HCT116 (cell line): ENCODE measurements around the gene ZNF48. TPM values are rescaled to one million over a fixed set of nuclear protein-coding genes. Genes with fewer than 3 reads are reported as not detected.

Source experiments
- ATAC-seq: fragments of 200-7000 bp; cut with Tn5 transposase; 2 replicates; pipeline ENCODE4 v1.9.1; 2020; ENCODE audit warnings: mild to moderate bottlenecking, moderate library complexity
- BruUV-seq: library from RNA; stranded (reverse); fragments of 400-500 nt; replicated peaks from 2 replicates; lab custom pipeline; 2021; lab: Mats Ljungman, UMichigan
- CTCF ChIA-PET: fragments of 300-600 bp; sonication (Branson Sonifier 250); formaldehyde crosslinking; loops from one replicate; lab custom pipeline; 2021; ENCODE audit warnings: antibody characterized with exemption; lab: Charles Lee
- POLR2A ChIA-PET: fragments of 300-600, 350-600 bp; sonication (Branson Sonifier 250); formaldehyde crosslinking; loops from one replicate; lab custom pipeline; 2021; ENCODE audit warnings: antibody characterized with exemption; lab: Charles Lee
- RAD21 ChIA-PET, 2 experiments: fragments of 300-600 bp; sonication (Branson Sonifier 250); formaldehyde crosslinking; loops; one replicate each; lab custom pipeline; 2023; ENCODE audit warnings: low total read pairs in 2 of 2; ENCODE audit not compliant: uncharacterized antibody in 2 of 2, unreplicated experiment in 2 of 2, low non-redundant PET in 1 of 2; lab: Charles Lee
- DNase-seq: peaks from one replicate; pipeline ENCODE4 v3.0.0-alpha.2; 2010; ENCODE audit warnings: low read depth, low spot score
- H2AFZ ChIP-seq: fragments of 200-600 bp; shearing (Covaris generic), sonication (generic); 2 replicates; pipeline ENCODE4 v1.6.1; 2017; ENCODE audit warnings: low read depth, mixed run types, mixed read lengths, antibody characterized with exemption, low read length; ENCODE audit not compliant: poor library complexity, severe bottlenecking
- H3K27ac ChIP-seq: 2 replicates; pipeline ENCODE4 v1.5.1; 2012; ENCODE audit warnings: low read depth, low read length
- H3K27me3 ChIP-seq: fragments of 200-600 bp; sonication (generic); 2 replicates; pipeline ENCODE4 v1.6.1; 2016; ENCODE audit warnings: mixed run types, low read length, mixed read lengths; ENCODE audit not compliant: insufficient read depth
- H3K36me3 ChIP-seq, 2 experiments: fragments of 200-500 bp in 1 of 2; fragments of 200-600 bp in 1 of 2; sonication (Bioruptor generic) in 1 of 2; sonication (generic) in 1 of 2; 2 replicates each; pipeline versions ENCODE4 v1.5.1 to v1.6.1; 2014 to 2016; ENCODE audit warnings: low read length in 2 of 2, inconsistent platforms in 1 of 2, mixed read lengths in 1 of 2, mixed run types in 1 of 2; ENCODE audit not compliant: insufficient read depth in 2 of 2, control insufficient read depth in 1 of 2
- H3K4me1 ChIP-seq, 2 experiments: fragments of 200-600 bp in 1 of 2; sonication (generic) in 1 of 2; 2 replicates each; pipeline versions ENCODE4 v1.5.1 to v1.6.1; 2012 to 2017; ENCODE audit warnings: low read length in 2 of 2, inconsistent platforms in 1 of 2, mild to moderate bottlenecking in 1 of 2, mixed read lengths in 1 of 2, mixed run types in 1 of 2, moderate library complexity in 1 of 2; ENCODE audit not compliant: insufficient read depth in 2 of 2, control insufficient read depth in 1 of 2
- H3K4me2 ChIP-seq: fragments of 200-600 bp; sonication (generic); 2 replicates; pipeline ENCODE4 v1.6.1; 2017; ENCODE audit warnings: mixed run types, low read length, mixed read lengths
- H3K4me3 ChIP-seq, 2 experiments: fragments of 200-600 bp in 1 of 2; sonication (generic) in 1 of 2; replicated peaks in 1 of 2; 2 replicates each; pipeline ENCODE4 v1.5.1; 2011 to 2016; ENCODE audit warnings: low read length in 2 of 2, control low read depth in 1 of 2, low read depth in 1 of 2, mild to moderate bottlenecking in 1 of 2, mixed read lengths in 1 of 2, mixed run types in 1 of 2
- H3K79me2 ChIP-seq: fragments of 200-600 bp; sonication (generic); 2 replicates; pipeline ENCODE4 v1.6.1; 2017; ENCODE audit warnings: mild to moderate bottlenecking, mixed run types, low read length, moderate library complexity, mixed read lengths; ENCODE audit not compliant: insufficient read depth
- H3K9ac ChIP-seq: fragments of 200-600 bp; sonication (generic); 2 replicates; pipeline ENCODE4 v1.6.1; 2016; ENCODE audit warnings: low read length, mixed read lengths
- H3K9me2 ChIP-seq: fragments of 200-600 bp; sonication (generic), shearing (Covaris generic); 2 replicates; pipeline ENCODE4 v1.6.1; 2017; ENCODE audit warnings: mixed run types, mild to moderate bottlenecking, moderate library complexity; ENCODE audit not compliant: insufficient read depth
- H3K9me3 ChIP-seq, 2 experiments: fragments of 200-500 bp in 1 of 2; fragments of 200-600 bp in 1 of 2; sonication (Bioruptor generic) in 1 of 2; sonication (generic) in 1 of 2; 2 replicates each; pipeline ENCODE4 v1.6.1; 2014 to 2017; ENCODE audit warnings: low read length in 2 of 2, mixed read lengths in 2 of 2, inconsistent platforms in 1 of 2, low read depth in 1 of 2, mild to moderate bottlenecking in 1 of 2, mixed run types in 1 of 2, moderate library complexity in 1 of 2; ENCODE audit not compliant: control insufficient read depth in 1 of 2, insufficient read depth in 1 of 2
- H4K20me1 ChIP-seq: fragments of 200-600 bp; sonication (generic), shearing (Covaris generic); 2 replicates; pipeline ENCODE4 v1.6.1; 2017; ENCODE audit warnings: mixed run types, mild to moderate bottlenecking, moderate library complexity; ENCODE audit not compliant: insufficient read depth
- CEBPB ChIP-seq: IDR thresholded peaks from 2 replicates; pipeline ENCODE4 v1.6.1; 2012; ENCODE audit warnings: low read depth
- EGR1 ChIP-seq: IDR thresholded peaks from 2 replicates; pipeline ENCODE4 v1.6.1; 2012; ENCODE audit warnings: low read depth
- FOSL1 ChIP-seq: IDR thresholded peaks from 2 replicates; pipeline ENCODE4 v1.6.1; 2012; ENCODE audit warnings: low read depth
- POLR2A ChIP-seq: IDR thresholded peaks from 2 replicates; pipeline ENCODE4 v1.7.0; 2011; ENCODE audit warnings: borderline replicate concordance; ENCODE audit not compliant: insufficient read depth, insufficient read length; ENCODE audit errors: extremely low read depth
- SP1 ChIP-seq: IDR thresholded peaks from 2 replicates; pipeline ENCODE4 v1.6.1; 2012; ENCODE audit warnings: low read depth
- TCF7L2 ChIP-seq: IDR thresholded peaks from 2 replicates; pipeline ENCODE4 v1.7.0; 2011; ENCODE audit warnings: borderline replicate concordance, inconsistent platforms; ENCODE audit not compliant: insufficient read depth, insufficient read length; ENCODE audit errors: extremely low read depth
- intact Hi-C: fragments of 100-400 bp; cut with micrococcal nuclease; formaldehyde crosslinking; loops from 2 replicates; pipeline ENCODE4 v1.10.0; 2022
- total RNA-seq: library from RNA; stranded (reverse); gene quantifications from one replicate; pipeline ENCODE4 v1.2.1, GENCODE V29; 2021; ENCODE audit not compliant: unreplicated experiment
- TF ChIP-seq, protein P1 (sequence below): IDR thresholded peaks from 2 replicates; pipeline ENCODE4 v1.6.1; 2012
- TF ChIP-seq, protein P2 (sequence below): IDR thresholded peaks from 2 replicates; pipeline ENCODE4 v1.6.1; 2012; ENCODE audit warnings: low read depth
- TF ChIP-seq, protein P3 (sequence below): IDR thresholded peaks from 2 replicates; pipeline ENCODE4 v1.6.1; 2011; ENCODE audit warnings: mild to moderate bottlenecking, low read length, moderate library complexity; ENCODE audit not compliant: insufficient replicate concordance; ENCODE audit errors: extremely low read depth

ZNF48 gene
- total RNA-seq, 1 experiment from 2014 or later: 17.9 TPM

DNA sequence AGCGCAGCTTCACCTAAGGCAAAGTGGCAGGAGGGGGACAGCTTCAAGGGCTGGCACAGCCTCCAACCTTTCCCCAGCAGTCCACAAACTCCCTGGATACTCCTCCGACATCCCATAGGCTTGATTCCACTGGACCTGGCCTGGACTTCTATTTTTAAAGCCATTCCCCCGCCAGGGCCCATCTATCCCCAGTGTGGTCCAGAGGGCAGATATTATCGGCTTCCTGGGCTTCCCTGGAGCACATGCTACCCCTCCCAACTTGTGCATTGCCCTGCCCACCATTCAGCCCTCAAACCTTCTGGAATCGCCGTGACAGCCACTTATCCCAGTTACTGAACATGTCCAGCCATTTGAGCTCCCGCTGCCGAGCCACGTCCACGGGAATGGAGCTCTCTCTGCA is 30.0 kb upstream of the ZNF48 start:
- TF ChIP-seq, protein P1, sequence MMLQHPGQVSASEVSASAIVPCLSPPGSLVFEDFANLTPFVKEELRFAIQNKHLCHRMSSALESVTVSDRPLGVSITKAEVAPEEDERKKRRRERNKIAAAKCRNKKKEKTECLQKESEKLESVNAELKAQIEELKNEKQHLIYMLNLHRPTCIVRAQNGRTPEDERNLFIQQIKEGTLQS: no peak
- no peak for TF ChIP-seq EGR1
- no peak for TF ChIP-seq SP1
- TF ChIP-seq FOSL1: no peak
- no peak for TF ChIP-seq CEBPB
- TF ChIP-seq, protein P2, sequence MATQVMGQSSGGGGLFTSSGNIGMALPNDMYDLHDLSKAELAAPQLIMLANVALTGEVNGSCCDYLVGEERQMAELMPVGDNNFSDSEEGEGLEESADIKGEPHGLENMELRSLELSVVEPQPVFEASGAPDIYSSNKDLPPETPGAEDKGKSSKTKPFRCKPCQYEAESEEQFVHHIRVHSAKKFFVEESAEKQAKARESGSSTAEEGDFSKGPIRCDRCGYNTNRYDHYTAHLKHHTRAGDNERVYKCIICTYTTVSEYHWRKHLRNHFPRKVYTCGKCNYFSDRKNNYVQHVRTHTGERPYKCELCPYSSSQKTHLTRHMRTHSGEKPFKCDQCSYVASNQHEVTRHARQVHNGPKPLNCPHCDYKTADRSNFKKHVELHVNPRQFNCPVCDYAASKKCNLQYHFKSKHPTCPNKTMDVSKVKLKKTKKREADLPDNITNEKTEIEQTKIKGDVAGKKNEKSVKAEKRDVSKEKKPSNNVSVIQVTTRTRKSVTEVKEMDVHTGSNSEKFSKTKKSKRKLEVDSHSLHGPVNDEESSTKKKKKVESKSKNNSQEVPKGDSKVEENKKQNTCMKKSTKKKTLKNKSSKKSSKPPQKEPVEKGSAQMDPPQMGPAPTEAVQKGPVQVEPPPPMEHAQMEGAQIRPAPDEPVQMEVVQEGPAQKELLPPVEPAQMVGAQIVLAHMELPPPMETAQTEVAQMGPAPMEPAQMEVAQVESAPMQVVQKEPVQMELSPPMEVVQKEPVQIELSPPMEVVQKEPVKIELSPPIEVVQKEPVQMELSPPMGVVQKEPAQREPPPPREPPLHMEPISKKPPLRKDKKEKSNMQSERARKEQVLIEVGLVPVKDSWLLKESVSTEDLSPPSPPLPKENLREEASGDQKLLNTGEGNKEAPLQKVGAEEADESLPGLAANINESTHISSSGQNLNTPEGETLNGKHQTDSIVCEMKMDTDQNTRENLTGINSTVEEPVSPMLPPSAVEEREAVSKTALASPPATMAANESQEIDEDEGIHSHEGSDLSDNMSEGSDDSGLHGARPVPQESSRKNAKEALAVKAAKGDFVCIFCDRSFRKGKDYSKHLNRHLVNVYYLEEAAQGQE: no peak
- no peak for TF ChIP-seq POLR2A
- TF ChIP-seq TCF7L2: no peak
- TF ChIP-seq, protein P3, sequence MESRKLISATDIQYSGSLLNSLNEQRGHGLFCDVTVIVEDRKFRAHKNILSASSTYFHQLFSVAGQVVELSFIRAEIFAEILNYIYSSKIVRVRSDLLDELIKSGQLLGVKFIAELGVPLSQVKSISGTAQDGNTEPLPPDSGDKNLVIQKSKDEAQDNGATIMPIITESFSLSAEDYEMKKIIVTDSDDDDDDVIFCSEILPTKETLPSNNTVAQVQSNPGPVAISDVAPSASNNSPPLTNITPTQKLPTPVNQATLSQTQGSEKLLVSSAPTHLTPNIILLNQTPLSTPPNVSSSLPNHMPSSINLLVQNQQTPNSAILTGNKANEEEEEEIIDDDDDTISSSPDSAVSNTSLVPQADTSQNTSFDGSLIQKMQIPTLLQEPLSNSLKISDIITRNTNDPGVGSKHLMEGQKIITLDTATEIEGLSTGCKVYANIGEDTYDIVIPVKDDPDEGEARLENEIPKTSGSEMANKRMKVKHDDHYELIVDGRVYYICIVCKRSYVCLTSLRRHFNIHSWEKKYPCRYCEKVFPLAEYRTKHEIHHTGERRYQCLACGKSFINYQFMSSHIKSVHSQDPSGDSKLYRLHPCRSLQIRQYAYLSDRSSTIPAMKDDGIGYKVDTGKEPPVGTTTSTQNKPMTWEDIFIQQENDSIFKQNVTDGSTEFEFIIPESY: no peak
- TF ChIP-seq, all 23 proteins: peak for 0
- DNase-seq (no peak), ATAC-seq (no peak)
- H3K4me3 ChIP-seq: no peak overlapping the region
- ChIA-PET RAD21 (no interaction called here), POLR2A (no interaction called here), CTCF (interaction anchor here (0.9 kb wide), 1 partner anchor 44 kb away, joined by 3 read pairs; no protein-coding TSS in a partner anchor)
- BruUV-seq: no TSS peak
- H3K9me3 ChIP-seq: no peaks in the 10 kb centered on the region
- H3K36me3 ChIP-seq: peaks cover 15 to 20% of the 10 kb centered on the region in 2 experiments
- no peaks in the 10 kb centered on the region for H3K27me3 ChIP-seq
- H2AFZ ChIP-seq: no peak overlapping the region
- H3K27ac ChIP-seq: no peak overlapping the region
- H3K4me2 ChIP-seq: no peak overlapping the region
- H3K9me2 ChIP-seq: no peaks in the 10 kb centered on the region
- H4K20me1 ChIP-seq: no peaks in the 10 kb centered on the region
- peaks cover 87% of the 10 kb centered on the region for H3K79me2 ChIP-seq
- intact Hi-C loops: no loop called here
- H3K9ac ChIP-seq: no peak overlapping the region
- peaks cover 12 to 18% of the 10 kb centered on the region in 2 experiments for H3K4me1 ChIP-seq
